A172 (cell line): ENCODE results near the gene DLG1. TPM values are rescaled to one million over a fixed set of nuclear protein-coding genes. Genes with fewer than 3 reads are reported as not detected.
"Not testable (repeated sequence)": the region's sequence is repeated elsewhere in the genome, so short reads cannot be mapped to it uniquely, and the experiment has no call there.

Experiments
- DNase-seq: peaks from one replicate; pipeline ENCODE4 v3.0.0-alpha.2; 2015; ENCODE audit warnings: low spot score
- total RNA-seq: library from RNA; depleted of rRNA; stranded (reverse); fragments of >200 nt; shearing (Covaris generic); gene quantifications from 2 replicates; pipeline ENCODE4 v1.2.3, GENCODE V29; 2014

DLG1 gene
- total RNA-seq, 1 experiment from 2014 or later, result 148 TPM

- peak; percentile 14 for DNase-seq
Measured at GRCh38 chr3:197289726-197290125, 8.7 kb downstream of the DLG1 start.

DNA sequence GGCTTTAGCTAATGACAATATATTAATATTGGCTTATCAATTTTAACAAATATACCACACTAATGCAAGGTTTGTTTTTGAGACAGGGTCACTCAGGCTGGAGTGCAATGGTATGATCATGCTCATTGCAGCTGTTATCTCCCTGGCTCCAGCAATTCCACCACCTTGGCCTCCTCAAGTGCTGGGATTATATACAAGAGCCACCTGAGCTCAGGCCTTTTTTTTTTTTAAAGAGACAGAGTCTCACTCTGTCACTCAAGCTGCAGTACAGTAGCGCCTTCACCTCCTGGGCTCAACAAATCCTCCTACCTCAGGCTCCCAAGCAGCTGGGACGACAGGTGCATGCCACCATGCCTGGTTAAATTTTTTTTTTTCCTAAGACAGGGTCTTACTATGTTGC is 11.7 kb downstream of the DLG1 start:
- no peak for DNase-seq

- no peak for DNase-seq
Measured at GRCh38 chr3:197285557-197285956, 12.9 kb downstream of the DLG1 start.

GRCh38 chr3:197283045-197283444 is 15.4 kb downstream of the DLG1 start:
- DNase-seq, result no peak

GRCh38 chr3:197281849-197282248 is 16.6 kb downstream of the DLG1 start:
- no peak for DNase-seq

GRCh38 chr3:197280156-197280555 is 18.3 kb downstream of the DLG1 start:
- DNase-seq, result no peak

- DNase-seq, result no peak
Measured at GRCh38 chr3:197278933-197279332, 19.5 kb downstream of the DLG1 start.

DNA sequence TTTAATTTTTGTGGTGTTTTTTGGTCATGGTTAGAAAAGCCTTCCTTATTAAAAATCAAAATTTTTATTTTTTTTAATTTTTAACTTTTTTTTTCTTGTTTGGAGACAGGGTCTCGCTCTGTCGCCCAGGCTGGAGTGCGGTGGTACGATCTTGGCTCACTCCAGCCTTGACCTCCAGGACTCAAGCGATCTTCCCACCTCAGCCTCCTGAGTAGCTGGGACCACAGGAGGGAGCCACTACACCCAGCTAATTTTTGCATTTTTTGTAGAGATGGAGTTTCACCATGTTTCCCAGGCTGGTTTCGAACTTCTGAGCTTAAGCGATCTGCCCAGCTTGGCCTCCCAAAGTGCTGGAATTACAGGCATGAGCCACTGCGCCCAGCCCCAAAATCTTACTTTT is 21.6 kb downstream of the DLG1 start:
- not testable (repeated sequence) for DNase-seq

DNA sequence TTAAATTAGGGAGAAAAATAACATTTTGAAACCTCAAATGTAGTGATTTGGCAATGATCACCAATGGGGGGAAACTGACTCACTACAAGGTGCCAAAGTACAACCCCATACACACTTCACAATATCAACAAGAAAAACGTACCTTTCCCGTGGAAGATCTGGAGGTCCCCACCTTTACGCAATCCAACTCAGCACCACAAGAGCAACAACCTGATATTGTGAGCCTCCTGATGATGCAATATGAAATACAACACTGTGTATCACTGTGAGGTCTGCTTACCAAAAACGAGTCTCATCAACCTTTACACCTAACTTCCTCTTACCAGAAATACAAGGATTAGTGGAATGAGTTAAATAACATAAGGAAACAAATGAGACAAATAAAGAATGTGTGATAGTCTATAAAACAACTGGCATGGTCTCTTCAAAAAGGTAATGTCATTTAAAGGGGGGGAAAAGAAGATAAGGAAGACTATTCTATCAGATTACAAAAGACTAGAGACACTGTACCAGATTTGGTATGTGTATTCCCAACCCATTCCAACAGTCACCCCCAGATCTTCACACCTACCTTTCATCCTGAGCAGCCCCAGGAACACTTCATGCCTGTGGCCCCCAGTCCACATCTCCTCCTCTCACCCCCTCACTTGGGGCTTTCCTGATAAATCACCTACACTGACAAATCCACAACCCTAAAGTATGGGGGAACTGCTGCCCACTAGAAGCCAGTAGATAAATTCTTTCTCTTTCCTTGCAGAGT is 27.7 kb downstream of the DLG1 start:
- no peak for DNase-seq

- no peak for DNase-seq
Measured at GRCh38 chr3:197269024-197269423, 29.4 kb downstream of the DLG1 start.

GRCh38 chr3:197268294-197268693 is 30.1 kb downstream of the DLG1 start:
- no peak for DNase-seq

DNA sequence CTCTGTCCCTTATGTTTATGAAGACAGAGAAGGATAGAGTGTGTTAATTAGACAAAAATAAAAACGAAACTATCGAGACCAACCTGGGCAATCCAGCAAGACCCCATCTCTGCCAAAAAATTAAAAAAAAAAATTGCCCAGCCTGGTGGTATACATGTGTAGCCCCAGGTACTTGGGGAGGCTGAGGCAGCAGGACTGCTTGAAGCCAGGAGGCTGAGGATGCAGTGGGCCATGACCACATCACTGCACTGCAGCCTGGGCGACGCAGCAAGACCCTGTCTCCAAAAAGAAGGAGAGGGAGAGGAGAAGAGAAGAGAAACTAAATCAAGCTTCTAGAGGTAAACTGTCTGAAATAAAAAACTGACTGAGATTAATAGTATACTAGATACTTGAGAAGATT is 32.1 kb downstream of the DLG1 start:
- no peak for DNase-seq

DNA sequence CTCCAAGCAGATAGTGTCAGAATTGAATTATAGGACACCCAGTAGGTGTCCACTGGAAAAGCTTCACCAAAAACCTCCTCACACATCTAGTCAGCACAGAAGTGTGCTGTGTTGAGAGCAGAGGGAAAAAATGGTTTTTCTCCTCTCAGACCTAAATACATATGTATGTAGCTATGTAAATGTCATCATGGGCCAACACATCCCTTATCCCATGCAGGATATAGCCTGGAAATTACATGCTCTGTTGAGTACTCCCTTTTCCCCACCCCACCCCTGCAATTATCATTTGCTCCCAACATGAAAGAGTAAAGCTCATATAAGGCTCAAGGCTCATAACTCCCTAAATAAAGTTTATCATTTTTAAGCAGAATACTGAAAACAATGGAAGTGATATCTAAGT is 35.7 kb downstream of the DLG1 start:
- DNase-seq, result no peak

GRCh38 chr3:197261164-197261509 is 37.3 kb downstream of the DLG1 start:
- no peak for DNase-seq

DNA sequence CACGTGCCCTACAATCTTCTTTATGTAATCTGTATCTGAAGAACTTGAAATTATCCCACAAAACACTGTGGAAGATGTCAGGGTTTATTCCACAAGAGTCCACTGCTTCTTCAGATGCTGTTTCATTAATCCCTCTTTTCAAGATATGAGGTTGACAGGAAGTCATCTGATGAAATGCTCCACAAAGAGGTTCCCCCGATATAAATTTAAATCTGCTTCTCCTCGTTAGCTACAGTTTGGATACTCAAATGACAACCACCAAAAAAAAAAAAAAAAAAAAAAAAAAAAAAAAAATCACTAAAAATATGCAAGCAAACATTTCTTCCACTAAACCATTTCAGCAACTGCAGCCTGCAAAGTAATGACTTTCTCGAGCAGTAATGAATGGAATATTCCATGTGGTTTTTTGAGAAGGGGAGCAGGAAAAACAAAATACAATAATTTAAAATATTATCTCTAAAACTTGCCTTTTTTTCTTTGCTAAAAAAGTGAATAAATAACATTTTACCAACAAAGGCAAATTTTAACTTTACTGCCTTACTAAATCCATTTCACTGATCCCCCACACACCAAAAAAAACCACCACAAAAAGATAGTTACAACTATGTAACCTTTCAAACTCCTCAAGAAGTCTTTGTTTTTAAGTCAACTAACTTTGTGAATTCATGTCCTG is 37.8 kb downstream of the DLG1 start:
- DNase-seq, result no peak

- no peak for DNase-seq
Measured at GRCh38 chr3:197259096-197259495, 39.3 kb downstream of the DLG1 start.

DNA sequence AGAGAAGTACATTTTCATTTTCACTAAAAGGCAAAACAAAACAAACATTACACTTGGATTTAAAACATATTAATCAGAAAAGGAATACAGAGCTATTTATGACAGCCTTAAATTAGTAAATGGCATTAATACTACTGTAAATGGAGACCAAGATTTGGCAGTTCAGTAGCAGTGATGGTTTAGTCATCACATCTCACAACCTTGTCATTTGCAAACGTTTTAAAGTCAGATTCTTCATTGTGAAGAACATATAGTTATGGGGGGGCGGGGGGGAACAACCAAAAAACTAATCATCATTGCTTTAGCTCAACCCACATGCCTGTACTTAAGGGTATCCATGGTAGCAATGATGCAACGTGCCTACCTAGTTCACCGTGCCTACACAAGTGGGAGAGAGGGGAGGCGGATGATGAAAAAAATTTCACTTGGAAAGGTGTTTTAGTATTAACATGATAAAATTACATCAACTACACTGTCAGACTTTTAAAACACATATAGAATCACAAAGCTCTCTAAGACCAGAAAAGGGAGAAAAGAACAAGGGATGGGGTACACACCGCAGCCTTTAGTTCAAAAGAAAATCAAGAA is 40.1 kb downstream of the DLG1 start:
- no peak for DNase-seq

DNA sequence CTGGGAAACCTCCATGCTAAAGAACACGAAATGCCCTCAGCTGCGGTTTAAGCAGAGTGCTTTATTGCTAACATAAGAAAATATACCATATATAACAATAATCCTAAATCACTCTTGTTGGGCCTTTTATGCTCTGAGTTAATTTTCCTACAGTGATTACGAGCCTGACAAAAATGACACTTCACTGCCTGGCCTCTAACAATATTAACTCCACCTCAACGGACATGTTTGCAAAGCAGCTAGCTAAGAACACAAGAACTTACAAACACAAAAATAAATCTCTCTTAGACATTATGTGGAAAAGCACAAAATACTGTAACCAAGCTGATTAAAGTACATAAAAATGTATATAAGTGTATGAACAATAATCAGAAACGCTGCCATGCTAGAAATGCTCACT is 40.7 kb downstream of the DLG1 start:
- no peak for DNase-seq

GRCh38 chr3:197256836-197257444 is 41.5 kb downstream of the DLG1 start:
- DNase-seq, result peak; percentile 52

GRCh38 chr3:197256104-197256503 is 42.3 kb downstream of the DLG1 start:
- DNase-seq, result no peak

DNA sequence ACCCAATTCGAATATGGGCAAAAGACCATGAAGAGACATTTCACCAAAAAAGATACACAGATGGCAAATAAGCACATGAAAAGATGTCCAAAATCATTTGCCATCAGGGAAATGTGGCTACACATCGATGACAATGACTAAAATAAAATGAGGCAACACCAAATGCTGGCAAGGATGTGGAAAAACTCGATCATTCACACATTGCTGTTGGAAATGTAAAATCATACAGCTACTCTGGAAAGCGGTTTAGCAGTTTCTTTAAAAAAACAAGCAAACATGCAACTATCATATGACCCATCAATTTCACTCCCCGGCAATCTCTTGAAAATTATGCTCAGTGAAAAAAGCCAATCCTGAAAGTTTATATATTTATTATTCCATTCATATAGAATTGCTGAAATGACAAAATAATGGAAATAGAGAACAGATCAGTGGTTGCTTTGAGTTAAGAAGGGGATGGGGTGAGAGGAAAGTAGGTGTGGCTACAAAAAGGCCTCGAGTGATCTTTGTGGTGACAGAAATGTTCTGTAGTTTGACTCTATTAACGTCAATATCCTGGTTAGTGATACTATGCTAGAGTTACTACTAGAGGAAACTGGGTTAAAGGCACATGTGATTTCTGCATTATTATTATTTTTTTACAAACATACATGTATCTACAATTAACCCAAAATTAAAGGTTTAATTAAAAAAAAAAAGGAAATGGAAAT is 45.0 kb downstream of the DLG1 start:
- DNase-seq, result no peak

- DNase-seq, result no peak
Measured at GRCh38 chr3:197249542-197249941, 48.9 kb downstream of the DLG1 start.
